Neural cell (in vitro differentiated cells): ENCODE results near the gene MTCL1.

Source experiments
- CTCF ChIP-seq: fragments of 450-650 bp; IDR thresholded peaks from 2 replicates; pipeline ENCODE4 v1.5.1; 2014; ENCODE audit warnings: antibody characterized with exemption, mild to moderate bottlenecking, moderate library complexity; ENCODE audit not compliant: poor library complexity, severe bottlenecking
- EP300 ChIP-seq: fragments of 450-650 bp; conservative IDR thresholded peaks from 2 replicates; pipeline ENCODE4 v1.6.1; 2014; ENCODE audit warnings: antibody characterized with exemption, mild to moderate bottlenecking, moderate library complexity; ENCODE audit not compliant: poor library complexity, severe bottlenecking
- EZH2 ChIP-seq: fragments of 200-600, 300-800 bp; shearing (Covaris generic), sonication (generic); IDR thresholded peaks from 2 replicates; pipeline ENCODE4 v1.6.1; 2014; ENCODE audit warnings: antibody characterized with exemption, low read length, borderline replicate concordance, mild to moderate bottlenecking; ENCODE audit not compliant: insufficient read depth, poor library complexity, severe bottlenecking
- POLR2AphosphoS5 ChIP-seq: IDR thresholded peaks from 2 replicates; pipeline ENCODE4 v1.6.1; 2012
- RAD21 ChIP-seq: fragments of 450-650 bp; conservative IDR thresholded peaks from 2 replicates; pipeline ENCODE4 v1.6.1; 2014; ENCODE audit warnings: antibody characterized with exemption, mild to moderate bottlenecking, moderate library complexity
- REST ChIP-seq: IDR thresholded peaks from 2 replicates; pipeline ENCODE4 v1.6.1; 2012; ENCODE audit warnings: borderline replicate concordance
- SMC3 ChIP-seq: fragments of 450-650 bp; conservative IDR thresholded peaks from 2 replicates; pipeline ENCODE4 v1.6.1; 2014; ENCODE audit warnings: antibody characterized with exemption, mild to moderate bottlenecking, moderate library complexity; ENCODE audit not compliant: poor library complexity
- TAF1 ChIP-seq: IDR thresholded peaks from 2 replicates; pipeline ENCODE4 v1.6.1; 2012; ENCODE audit warnings: low read depth

- TF ChIP-seq SMC3 (no peak), RAD21 (no peak), CTCF (no peak), EP300 (no peak), REST (no peak), POLR2AphosphoS5 (no peak), TAF1 (no peak), EZH2 (no peak)
These were observed 83.4 kb downstream of the MTCL1 start for GRCh38 chr18:8788503-8789429.
